B cell (primary cell): Measurements from ENCODE around the gene KIF3A. TPM values are rescaled to one million over a fixed set of nuclear protein-coding genes. Genes with fewer than 3 reads are reported as not detected.

Experiments
- ATAC-seq: fragments of 200-7000 bp; cut with Tn5 transposase; one replicate; pipeline ENCODE4 v1.10.0; 2021; ENCODE audit warnings: low read depth, mild to moderate bottlenecking, moderate number of reproducible peaks, moderate library complexity
- CTCF ChIA-PET: fragments of 350-600 bp; sonication (Branson Sonifier 250); formaldehyde crosslinking; loops from one replicate; lab custom pipeline; 2021; ENCODE audit warnings: antibody characterized with exemption, inconsistent platforms; lab: Charles Lee
- POLR2A ChIA-PET: fragments of 350-600 bp; sonication (Branson Sonifier 250); formaldehyde crosslinking; loops from one replicate; lab custom pipeline; 2021; ENCODE audit warnings: antibody characterized with exemption; lab: Charles Lee
- DNase-seq: peaks from one replicate; pipeline ENCODE4 v3.0.0; 2013
- H2AFZ ChIP-seq: 2 replicates; pipeline ENCODE4 v1.6.1; 2012; ENCODE audit warnings: mild to moderate bottlenecking, low read depth, low read length; ENCODE audit not compliant: insufficient read depth, poor library complexity, severe bottlenecking
- H3K27ac ChIP-seq, 2 donors: 1 replicate in 1 of 2; 2 replicates in 1 of 2; pipeline ENCODE4 v1.5.1; 2012 to 2013; ENCODE audit warnings: low read length in 2 of 2, mild to moderate bottlenecking in 2 of 2, moderate library complexity in 1 of 2
- H3K27me3 ChIP-seq, 4 experiments: fragments of 200-600 bp in 1 of 4; sonication (generic) in 1 of 4; replicated peaks in 1 of 4; 1 replicate in 2 of 4; 2 replicates in 2 of 4; pipeline versions ENCODE4 v1.6.1 to v1.7.0; 2013 to 2016; ENCODE audit warnings: low read length in 3 of 4, mild to moderate bottlenecking in 2 of 4, mixed read lengths in 1 of 4, moderate library complexity in 1 of 4; ENCODE audit not compliant: insufficient read depth in 4 of 4, control insufficient read depth in 3 of 4; ENCODE audit errors: control extremely low read depth in 1 of 4
- H3K36me3 ChIP-seq, 2 experiments: replicated peaks in 1 of 2; 1 replicate in 1 of 2; 2 replicates in 1 of 2; pipeline versions ENCODE4 v1.6.1 to v1.7.1; 2013; ENCODE audit warnings: low read length in 1 of 2; ENCODE audit not compliant: insufficient read depth in 2 of 2, control insufficient read depth in 1 of 2; ENCODE audit errors: control extremely low read depth in 1 of 2, extremely low read depth in 1 of 2
- H3K4me1 ChIP-seq, 2 donors: fragments of 200-600 bp in 1 of 2; sonication (generic) in 1 of 2; 1 replicate in 1 of 2; 2 replicates in 1 of 2; pipeline versions ENCODE4 v1.5.1 to v1.6.1; 2013 to 2017; ENCODE audit warnings: low read length in 2 of 2; ENCODE audit not compliant: control insufficient read depth in 2 of 2, insufficient read depth in 2 of 2
- H3K4me2 ChIP-seq: replicated peaks from 2 replicates; pipeline ENCODE3; 2012; ENCODE audit warnings: mild to moderate bottlenecking, low read depth, low read length; ENCODE audit not compliant: poor library complexity, severe bottlenecking
- H3K4me3 ChIP-seq, 5 experiments: fragments of 200-600 bp in 1 of 5; sonication (generic) in 1 of 5; 1 replicate in 3 of 5; 2 replicates in 2 of 5; pipeline versions ENCODE4 v1.5.1 to v1.7.0; 2011 to 2016; ENCODE audit warnings: low read length in 4 of 5, mild to moderate bottlenecking in 4 of 5, low read depth in 2 of 5, control low read depth in 1 of 5, moderate library complexity in 1 of 5; ENCODE audit not compliant: insufficient read depth in 1 of 5; ENCODE audit errors: control extremely low read depth in 1 of 5, extremely low read depth in 1 of 5
- H3K79me2 ChIP-seq: fragments of 200-600 bp; sonication (generic); one replicate; pipeline ENCODE4 v1.6.0; 2016; ENCODE audit warnings: low read length; ENCODE audit not compliant: control insufficient read depth, insufficient read depth
- H3K9ac ChIP-seq: fragments of 200-600 bp; sonication (generic); 2 replicates; pipeline ENCODE4 v1.6.1; 2017; ENCODE audit warnings: mild to moderate bottlenecking, low read length, moderate library complexity
- H3K9me3 ChIP-seq, 3 donors: one replicate each; pipeline versions ENCODE4 v1.6.1 to v1.7.1; 2013; ENCODE audit warnings: low read length in 2 of 3; ENCODE audit not compliant: control insufficient read depth in 2 of 3, insufficient read depth in 1 of 3; ENCODE audit errors: control extremely low read depth in 1 of 3
- H4K20me1 ChIP-seq: 2 replicates; pipeline ENCODE4 v1.6.0; 2012; ENCODE audit warnings: mild to moderate bottlenecking, low read length; ENCODE audit not compliant: insufficient read depth, control insufficient read depth, poor library complexity, severe bottlenecking
- H3K27ac Mint-ChIP-seq: one replicate; pipeline ENCODE4 v1.8.0; 2021; ENCODE audit warnings: mixed read lengths
- H3K27me3 Mint-ChIP-seq: one replicate; pipeline ENCODE4 v1.8.0; 2021; ENCODE audit warnings: mixed read lengths
- H3K4me1 Mint-ChIP-seq: one replicate; pipeline ENCODE4 v1.8.0; 2021; ENCODE audit warnings: mixed read lengths
- H3K4me3 Mint-ChIP-seq: one replicate; pipeline ENCODE4 v1.8.0; 2021; ENCODE audit warnings: mixed read lengths
- H3K9me3 Mint-ChIP-seq: one replicate; pipeline ENCODE4 v1.8.0; 2022; ENCODE audit warnings: mixed read lengths; ENCODE audit not compliant: insufficient read depth
- EZH2 ChIP-seq: IDR thresholded peaks from 2 replicates; pipeline ENCODE4 v1.6.1; 2012; ENCODE audit warnings: borderline replicate concordance, low read depth, mild to moderate bottlenecking, moderate library complexity, low read length; ENCODE audit not compliant: insufficient read depth, poor library complexity, severe bottlenecking
- WGBS: methylation state at CpG from one replicate; pipeline ENCODE4 v1.1.5; 2013; ENCODE audit warnings: missing lambda C conversion rate; ENCODE audit not compliant: insufficient coverage; 5-methylcytosine and 5-hydroxymethylcytosine counted together
- intact Hi-C: fragments of 100-400 bp; cut with micrococcal nuclease; formaldehyde crosslinking; loops from one replicate; pipeline ENCODE4 v1.10.0; 2022
- polyA minus RNA-seq: library from RNA; depleted of rRNA, polyadenylated mRNA; stranded (reverse); fragments of >200 nt; gene quantifications from 2 replicates; pipeline ENCODE4 v1.2.3, GENCODE V29; 2012
- polyA plus RNA-seq: library from polyadenylated mRNA; depleted of rRNA; stranded (reverse); fragments of >200 nt; gene quantifications from 2 replicates; pipeline ENCODE4 v1.2.3, GENCODE V29; 2012
- total RNA-seq, 2 donors: library from RNA; stranded (reverse); fragments of 120-200 nt in 1 of 2; gene quantifications; 1 replicate in 1 of 2; 2 replicates in 1 of 2; pipeline versions ENCODE4 v1.2.3 to v1.2.4, GENCODE V29; 2013 to 2022
- TF ChIP-seq, protein P1 (sequence below): fragments of 200-600 bp; IDR thresholded peaks from one replicate; pipeline ENCODE4 v1.8.0; 2022; ENCODE audit warnings: antibody characterized with exemption, mild to moderate bottlenecking

KIF3A gene
- total RNA-seq (13.6 and 16.0 TPM in 2 replicates), polyA plus RNA-seq (1.3 and 1.5 TPM in 2 replicates), polyA minus RNA-seq (2.4 and 4.2 TPM in 2 replicates)
- 7.2 TPM for total RNA-seq (2013)

GRCh38 chr5:132736853-132737833 lies at the start of gene KIF3A:
Gene KIF3A (minus strand): TSS chr5:132737546. CDS start chr5:132737419, 127 bp downstream.
- Mint-ChIP-seq H3K9me3 (no peaks in the 10 kb centered on the region), H3K4me1 (peaks cover 22% of the 10 kb centered on the region), H3K4me3 (peak within 1 kb of the TSS; percentile 89), H3K27ac (peak within 1 kb of the TSS; percentile 96), H3K27me3 (peaks cover 10% of the 10 kb centered on the region)
- TF ChIP-seq EZH2: no peak
- TF ChIP-seq, protein P1, sequence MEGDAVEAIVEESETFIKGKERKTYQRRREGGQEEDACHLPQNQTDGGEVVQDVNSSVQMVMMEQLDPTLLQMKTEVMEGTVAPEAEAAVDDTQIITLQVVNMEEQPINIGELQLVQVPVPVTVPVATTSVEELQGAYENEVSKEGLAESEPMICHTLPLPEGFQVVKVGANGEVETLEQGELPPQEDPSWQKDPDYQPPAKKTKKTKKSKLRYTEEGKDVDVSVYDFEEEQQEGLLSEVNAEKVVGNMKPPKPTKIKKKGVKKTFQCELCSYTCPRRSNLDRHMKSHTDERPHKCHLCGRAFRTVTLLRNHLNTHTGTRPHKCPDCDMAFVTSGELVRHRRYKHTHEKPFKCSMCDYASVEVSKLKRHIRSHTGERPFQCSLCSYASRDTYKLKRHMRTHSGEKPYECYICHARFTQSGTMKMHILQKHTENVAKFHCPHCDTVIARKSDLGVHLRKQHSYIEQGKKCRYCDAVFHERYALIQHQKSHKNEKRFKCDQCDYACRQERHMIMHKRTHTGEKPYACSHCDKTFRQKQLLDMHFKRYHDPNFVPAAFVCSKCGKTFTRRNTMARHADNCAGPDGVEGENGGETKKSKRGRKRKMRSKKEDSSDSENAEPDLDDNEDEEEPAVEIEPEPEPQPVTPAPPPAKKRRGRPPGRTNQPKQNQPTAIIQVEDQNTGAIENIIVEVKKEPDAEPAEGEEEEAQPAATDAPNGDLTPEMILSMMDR: peak; percentile 9
- H3K4me1 ChIP-seq: peaks cover 11 to 13% of the 10 kb centered on the region in 2 donors
- ATAC-seq (peak; percentile 90), DNase-seq (peak; percentile 98)
- 2% methylated on average over 78 of the region's 81 CpGs for WGBS
- peaks cover under 1 to 4% (median 3%) of the 10 kb centered on the region in 3 donors for H3K9me3 ChIP-seq
- H3K79me2 ChIP-seq: peaks cover 17% of the 10 kb centered on the region
- H3K36me3 ChIP-seq: peaks cover 0 to 2% of the 10 kb centered on the region in 2 experiments
- intact Hi-C loops: loop anchor here (1.0 to 2.0 kb wide), 6 partner anchors 10 to 352 kb away; partner anchors contain the start of genes CCNI2, GDF9, RAD50 and UQCRQ
- CTCF ChIA-PET: interaction anchor here (0.6 to 2.3 kb wide), 7 partner anchors 10 to 369 kb away, joined by 3 to 13 read pairs (median 3); partner anchors contain the start of genes CCNI2 and RAD50
- peak within 1 kb of the TSS; percentile 34 to 58 for H3K27ac ChIP-seq
- H4K20me1 ChIP-seq: no peaks in the 10 kb centered on the region
- H3K9ac ChIP-seq: peak within 1 kb of the TSS; percentile 73
- POLR2A ChIA-PET: interaction anchor here (0.6 to 0.8 kb wide), 3 partner anchors 20 to 226 kb away, joined by 3 to 4 read pairs (median 3); no protein-coding TSS in a partner anchor
- H3K4me3 ChIP-seq: peak within 1 kb of the TSS; percentile 57 to 80 (median 74)
- peak within 1 kb of the TSS; percentile 97 for H2AFZ ChIP-seq
- peak within 1 kb of the TSS; percentile 86 for H3K4me2 ChIP-seq
- H3K27me3 ChIP-seq: peaks cover 0 to 3% (median 2%) of the 10 kb centered on the region in 4 experiments
